IPS-NIHi7 (cell line): ENCODE data around the gene PRR5L.

Experiments
- DNase-seq: peaks from one replicate; pipeline ENCODE4 v3.0.0; 2012; ENCODE audit warnings: mixed read lengths; ENCODE audit errors: extremely low spot score

Gene PRR5L

GRCh38 chr11:36358436-36358835, 62.3 kb downstream of the PRR5L start:
- no peak for DNase-seq

- DNase-seq, result no peak
Measured at GRCh38 chr11:36360318-36360717, 64.2 kb downstream of the PRR5L start.

- no peak for DNase-seq
Measured at GRCh38 chr11:36360826-36361415, 64.8 kb downstream of the PRR5L start.

- no peak for DNase-seq
Measured at GRCh38 chr11:36361472-36361871, 65.4 kb downstream of the PRR5L start.

GRCh38 chr11:36361901-36362391, 65.9 kb downstream of the PRR5L start:
- peak; percentile 55 for DNase-seq

GRCh38 chr11:36362902-36363301, 66.8 kb downstream of the PRR5L start:
- no peak for DNase-seq

GRCh38 chr11:36363361-36364268, 67.5 kb downstream of the PRR5L start:
- DNase-seq, result peak; percentile 21

- DNase-seq, result no peak
Measured at GRCh38 chr11:36364551-36365325, 68.7 kb downstream of the PRR5L start.

- DNase-seq, result no peak
Measured at GRCh38 chr11:36365907-36366306, 69.8 kb downstream of the PRR5L start.

- DNase-seq, result no peak
Measured at GRCh38 chr11:36367806-36368680, 72.0 kb downstream of the PRR5L start.

- no peak for DNase-seq
Measured at GRCh38 chr11:36371181-36371580, 75.1 kb downstream of the PRR5L start.

GRCh38 chr11:36371590-36371989, 75.5 kb downstream of the PRR5L start:
- DNase-seq, result no peak

- no peak for DNase-seq
Measured at GRCh38 chr11:36372101-36372771, 76.1 kb downstream of the PRR5L start.

- DNase-seq, result no peak
Measured at GRCh38 chr11:36373016-36374010, 77.2 kb downstream of the PRR5L start.

GRCh38 chr11:36374726-36375125, 78.6 kb downstream of the PRR5L start:
- no peak for DNase-seq

- peak; percentile 19 for DNase-seq
Measured at GRCh38 chr11:36375353-36376008, 79.4 kb downstream of the PRR5L start.

GRCh38 chr11:36376009-36376887, 80.2 kb downstream of the PRR5L start:
- peak; percentile 42 for DNase-seq
